Measurements from ENCODE around the gene CLPSL2.

Gene CLPSL2

GRCh38 chr6:35808688-35809087 lies 32.3 kb downstream of the CLPSL2 start:
- no peak for TF ChIP-seq NFIC (IDR thresholded peaks at IDR 0.05)
- no peak for TF ChIP-seq CEBPB (IDR thresholded peaks at IDR 0.05)
- TF ChIP-seq TEAD4 (IDR thresholded peaks at IDR 0.05) = no peak
- TF ChIP-seq TCF12 (IDR thresholded peaks at IDR 0.05; ENCODE audit: low read depth) = no peak
- no peak for TF ChIP-seq CREB1 (IDR thresholded peaks at IDR 0.05; ENCODE audit: low read depth)
- TF ChIP-seq YY1 (IDR thresholded peaks at IDR 0.05; ENCODE audit: low read depth) = no peak
- no peak for TF ChIP-seq ZBTB7A (IDR thresholded peaks at IDR 0.05; ENCODE audit: low read depth)
- TF ChIP-seq MAX (IDR thresholded peaks at IDR 0.05) = no peak
- TF ChIP-seq TAF1 (IDR thresholded peaks at IDR 0.05; ENCODE audit: low read depth) = no peak
- TF ChIP-seq FOXM1 (IDR thresholded peaks at IDR 0.05; ENCODE audit: borderline replicate concordance, low read depth) = no peak
- no peak for TF ChIP-seq EP300 (IDR thresholded peaks at IDR 0.05; ENCODE audit: borderline replicate concordance)
- TF ChIP-seq RAD21 (IDR thresholded peaks at IDR 0.05; ENCODE audit: low read depth) = no peak
- TF ChIP-seq, protein P1, sequence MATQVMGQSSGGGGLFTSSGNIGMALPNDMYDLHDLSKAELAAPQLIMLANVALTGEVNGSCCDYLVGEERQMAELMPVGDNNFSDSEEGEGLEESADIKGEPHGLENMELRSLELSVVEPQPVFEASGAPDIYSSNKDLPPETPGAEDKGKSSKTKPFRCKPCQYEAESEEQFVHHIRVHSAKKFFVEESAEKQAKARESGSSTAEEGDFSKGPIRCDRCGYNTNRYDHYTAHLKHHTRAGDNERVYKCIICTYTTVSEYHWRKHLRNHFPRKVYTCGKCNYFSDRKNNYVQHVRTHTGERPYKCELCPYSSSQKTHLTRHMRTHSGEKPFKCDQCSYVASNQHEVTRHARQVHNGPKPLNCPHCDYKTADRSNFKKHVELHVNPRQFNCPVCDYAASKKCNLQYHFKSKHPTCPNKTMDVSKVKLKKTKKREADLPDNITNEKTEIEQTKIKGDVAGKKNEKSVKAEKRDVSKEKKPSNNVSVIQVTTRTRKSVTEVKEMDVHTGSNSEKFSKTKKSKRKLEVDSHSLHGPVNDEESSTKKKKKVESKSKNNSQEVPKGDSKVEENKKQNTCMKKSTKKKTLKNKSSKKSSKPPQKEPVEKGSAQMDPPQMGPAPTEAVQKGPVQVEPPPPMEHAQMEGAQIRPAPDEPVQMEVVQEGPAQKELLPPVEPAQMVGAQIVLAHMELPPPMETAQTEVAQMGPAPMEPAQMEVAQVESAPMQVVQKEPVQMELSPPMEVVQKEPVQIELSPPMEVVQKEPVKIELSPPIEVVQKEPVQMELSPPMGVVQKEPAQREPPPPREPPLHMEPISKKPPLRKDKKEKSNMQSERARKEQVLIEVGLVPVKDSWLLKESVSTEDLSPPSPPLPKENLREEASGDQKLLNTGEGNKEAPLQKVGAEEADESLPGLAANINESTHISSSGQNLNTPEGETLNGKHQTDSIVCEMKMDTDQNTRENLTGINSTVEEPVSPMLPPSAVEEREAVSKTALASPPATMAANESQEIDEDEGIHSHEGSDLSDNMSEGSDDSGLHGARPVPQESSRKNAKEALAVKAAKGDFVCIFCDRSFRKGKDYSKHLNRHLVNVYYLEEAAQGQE (IDR thresholded peaks at IDR 0.05; ENCODE audit: low read depth) = no peak
- no peak for TF ChIP-seq EGR1 (IDR thresholded peaks at IDR 0.05)
- TF ChIP-seq USF1 (IDR thresholded peaks at IDR 0.05) = no peak

GRCh38 chr6:35809809-35810208 lies 33.4 kb downstream of the CLPSL2 start:
- TF ChIP-seq ZBTB7A (IDR thresholded peaks at IDR 0.05; ENCODE audit: low read depth) = no peak
- TF ChIP-seq TEAD4 (IDR thresholded peaks at IDR 0.05) = no peak
- no peak for TF ChIP-seq FOXM1 (IDR thresholded peaks at IDR 0.05; ENCODE audit: borderline replicate concordance, low read depth)
- no peak for TF ChIP-seq EGR1 (IDR thresholded peaks at IDR 0.05)
- no peak for TF ChIP-seq USF1 (IDR thresholded peaks at IDR 0.05)
- no peak for TF ChIP-seq CEBPB (IDR thresholded peaks at IDR 0.05)
- no peak for TF ChIP-seq TCF12 (IDR thresholded peaks at IDR 0.05; ENCODE audit: low read depth)
- TF ChIP-seq YY1 (IDR thresholded peaks at IDR 0.05; ENCODE audit: low read depth) = no peak
- TF ChIP-seq TAF1 (IDR thresholded peaks at IDR 0.05; ENCODE audit: low read depth) = no peak
- no peak for TF ChIP-seq CREB1 (IDR thresholded peaks at IDR 0.05; ENCODE audit: low read depth)
- no peak for TF ChIP-seq RAD21 (IDR thresholded peaks at IDR 0.05; ENCODE audit: low read depth)
- TF ChIP-seq NFIC (IDR thresholded peaks at IDR 0.05) = no peak
- no peak for TF ChIP-seq EP300 (IDR thresholded peaks at IDR 0.05; ENCODE audit: borderline replicate concordance)
- TF ChIP-seq, protein P1 (IDR thresholded peaks at IDR 0.05; ENCODE audit: low read depth) = no peak
- no peak for TF ChIP-seq MAX (IDR thresholded peaks at IDR 0.05)

DNA sequence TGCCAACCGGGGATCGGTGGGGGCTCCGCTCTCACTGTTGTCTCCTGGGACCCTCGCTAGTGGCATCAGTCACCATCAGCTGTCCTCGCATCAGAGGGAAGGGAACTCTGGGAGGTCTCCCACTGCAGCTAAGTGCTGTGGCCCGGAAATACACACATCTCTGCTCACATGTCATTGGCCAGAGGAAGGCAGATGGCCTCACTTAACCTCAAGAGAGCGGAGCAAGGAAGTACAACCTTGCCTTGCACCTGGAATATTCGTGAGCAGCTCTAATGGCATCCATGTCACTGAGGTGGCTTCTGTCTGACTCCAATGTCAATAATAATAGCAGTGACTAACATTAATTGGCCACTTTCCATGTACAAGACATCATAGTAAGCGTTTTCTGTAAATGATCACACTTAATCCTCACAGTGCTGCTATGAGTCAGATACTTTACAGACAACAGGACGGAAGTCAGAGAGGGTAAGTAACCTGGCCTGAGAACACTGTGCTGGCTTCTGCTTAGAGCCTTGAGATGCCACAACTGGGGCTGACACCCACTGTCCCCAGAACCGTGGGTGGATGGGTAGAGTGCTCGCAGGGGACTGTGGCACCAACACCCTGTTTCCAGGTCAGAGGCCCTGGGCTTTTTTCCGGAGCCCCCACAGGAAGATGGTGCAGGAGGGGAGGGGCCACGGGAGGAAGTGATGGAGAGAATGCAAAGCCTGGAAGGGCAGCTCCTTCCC lies 34.7 kb downstream of the CLPSL2 start:
- TF ChIP-seq EP300 (IDR thresholded peaks at IDR 0.05; ENCODE audit: borderline replicate concordance) (no peak), YY1 (IDR thresholded peaks at IDR 0.05; ENCODE audit: low read depth) (no peak)

GRCh38 chr6:35811699-35811995 lies 35.2 kb downstream of the CLPSL2 start:
- no peak for TF ChIP-seq FOXM1 (IDR thresholded peaks at IDR 0.05; ENCODE audit: borderline replicate concordance, low read depth)
- no peak for TF ChIP-seq ZBTB7A (IDR thresholded peaks at IDR 0.05; ENCODE audit: low read depth)
- TF ChIP-seq YY1 (IDR thresholded peaks at IDR 0.05; ENCODE audit: low read depth) = no peak

GRCh38 chr6:35817515-35817914 lies 41.1 kb downstream of the CLPSL2 start:
- no peak for TF ChIP-seq MAX (IDR thresholded peaks at IDR 0.05)
- no peak for TF ChIP-seq CREB1 (IDR thresholded peaks at IDR 0.05; ENCODE audit: low read depth)
- no peak for TF ChIP-seq TAF1 (IDR thresholded peaks at IDR 0.05; ENCODE audit: low read depth)
- no peak for TF ChIP-seq CEBPB (IDR thresholded peaks at IDR 0.05)
- no peak for TF ChIP-seq YY1 (IDR thresholded peaks at IDR 0.05; ENCODE audit: low read depth)
- TF ChIP-seq USF1 (IDR thresholded peaks at IDR 0.05) = no peak
- no peak for TF ChIP-seq FOXM1 (IDR thresholded peaks at IDR 0.05; ENCODE audit: borderline replicate concordance, low read depth)
- no peak for TF ChIP-seq TCF12 (IDR thresholded peaks at IDR 0.05; ENCODE audit: low read depth)
- TF ChIP-seq, protein P1 (IDR thresholded peaks at IDR 0.05; ENCODE audit: low read depth) = no peak
- no peak for TF ChIP-seq EP300 (IDR thresholded peaks at IDR 0.05; ENCODE audit: borderline replicate concordance)
- no peak for TF ChIP-seq EGR1 (IDR thresholded peaks at IDR 0.05)
- TF ChIP-seq TEAD4 (IDR thresholded peaks at IDR 0.05) = no peak

Measured in Ishikawa (cell line).